Activated CD4-positive, alpha-beta T cell treated with anti-CD3 and anti-CD28 coated beads for 48 hours (primary cell): Measurements from ENCODE around the gene SPEM1.
A peak's percentile ranks its signal among the peaks of the same experiment; 100 is the strongest.

Source experiments
- DNase-seq: peaks from one replicate; pipeline ENCODE4 v3.0.0-alpha.2; 2020

The SPEM1 gene

GRCh38 chr17:7403043-7403726 lies 16.9 kb upstream of the SPEM1 start:
- peak; percentile 31 for DNase-seq

- no peak for DNase-seq
Measured at GRCh38 chr17:7403727-7403976, 16.5 kb upstream of the SPEM1 start.

GRCh38 chr17:7403977-7404736 lies 16.0 kb upstream of the SPEM1 start, which contains the start of gene TMEM256:
TMEM256 (minus strand) TSS chr17:7404097; CDS start chr17:7404084, 13 bp downstream.
- DNase-seq = peak; percentile 96

GRCh38 chr17:7404737-7405349 lies 15.3 kb upstream of the SPEM1 start:
- peak; percentile 72 for DNase-seq

GRCh38 chr17:7405350-7406234 lies 14.5 kb upstream of the SPEM1 start:
- DNase-seq = no peak

GRCh38 chr17:7406235-7406825 lies 13.8 kb upstream of the SPEM1 start:
- DNase-seq = no peak

GRCh38 chr17:7407082-7407481 lies 13.0 kb upstream of the SPEM1 start:
- no peak for DNase-seq

GRCh38 chr17:7407485-7408251 lies 12.5 kb upstream of the SPEM1 start, which contains the start of gene NLGN2:
NLGN2 (plus strand) TSS chr17:7407845; CDS start chr17:7408256, 411 bp downstream.
- DNase-seq = no peak

- peak; percentile 25 for DNase-seq
Measured at GRCh38 chr17:7408252-7408727, 11.8 kb upstream of the SPEM1 start.

GRCh38 chr17:7408863-7409262 lies 11.3 kb upstream of the SPEM1 start:
- DNase-seq = no peak

- no peak for DNase-seq
Measured at GRCh38 chr17:7409716-7410115, 10.4 kb upstream of the SPEM1 start.

GRCh38 chr17:7410634-7411426 lies 9.3 kb upstream of the SPEM1 start:
- peak; percentile 17 for DNase-seq

GRCh38 chr17:7411427-7411750 lies 8.7 kb upstream of the SPEM1 start:
- DNase-seq = no peak

GRCh38 chr17:7413346-7413985 lies 6.7 kb upstream of the SPEM1 start:
- DNase-seq = no peak

- DNase-seq = no peak
Measured at GRCh38 chr17:7414837-7415236, 5.3 kb upstream of the SPEM1 start.

GRCh38 chr17:7415784-7416183 lies 4.3 kb upstream of the SPEM1 start:
- DNase-seq = no peak

- no peak for DNase-seq
Measured at GRCh38 chr17:7416323-7416722, 3.8 kb upstream of the SPEM1 start.

GRCh38 chr17:7417056-7417655 lies 3.0 kb upstream of the SPEM1 start:
- no peak for DNase-seq

GRCh38 chr17:7418472-7419152 lies 1.5 kb upstream of the SPEM1 start:
- no peak for DNase-seq
